ENCODE measurements around the gene CX3CL1.

The CX3CL1 gene

DNA sequence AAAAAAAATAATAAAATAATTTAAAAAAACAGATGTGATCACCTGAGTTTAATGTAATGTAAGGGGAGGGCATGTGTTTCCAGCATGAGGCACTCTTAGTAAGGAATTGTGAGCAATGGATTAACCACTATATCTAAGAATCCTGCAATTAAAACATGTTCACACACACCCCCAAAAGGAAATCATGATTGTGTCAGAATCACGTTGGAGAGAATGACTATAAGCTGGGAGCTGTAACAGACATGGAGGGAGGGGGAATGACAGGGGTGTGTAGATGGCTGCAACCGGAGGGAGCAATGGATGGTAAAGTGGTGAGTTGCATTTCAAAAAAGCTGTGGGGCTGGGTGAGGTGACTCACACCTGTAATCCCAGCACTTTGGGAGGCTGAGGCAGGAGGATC, 27.3 kb upstream of the CX3CL1 start:
- no peaks in the 10 kb centered on the region for H3K36me3 ChIP-seq (ENCODE audit: control insufficient read depth, insufficient read depth, low read length)
- H3K9ac ChIP-seq (ENCODE audit: low read length): no peak overlapping the region
- no peaks in the 10 kb centered on the region for H3K4me1 ChIP-seq (ENCODE audit: control insufficient read depth, insufficient read depth, low read length)
- H3K27ac ChIP-seq (ENCODE audit: low read depth, low read length): no peak overlapping the region
- H3K4me3 ChIP-seq (ENCODE audit: low read length): no peak overlapping the region
- H3K27me3 ChIP-seq (ENCODE audit: control insufficient read depth, insufficient read depth, low read length): no peaks in the 10 kb centered on the region

DNA sequence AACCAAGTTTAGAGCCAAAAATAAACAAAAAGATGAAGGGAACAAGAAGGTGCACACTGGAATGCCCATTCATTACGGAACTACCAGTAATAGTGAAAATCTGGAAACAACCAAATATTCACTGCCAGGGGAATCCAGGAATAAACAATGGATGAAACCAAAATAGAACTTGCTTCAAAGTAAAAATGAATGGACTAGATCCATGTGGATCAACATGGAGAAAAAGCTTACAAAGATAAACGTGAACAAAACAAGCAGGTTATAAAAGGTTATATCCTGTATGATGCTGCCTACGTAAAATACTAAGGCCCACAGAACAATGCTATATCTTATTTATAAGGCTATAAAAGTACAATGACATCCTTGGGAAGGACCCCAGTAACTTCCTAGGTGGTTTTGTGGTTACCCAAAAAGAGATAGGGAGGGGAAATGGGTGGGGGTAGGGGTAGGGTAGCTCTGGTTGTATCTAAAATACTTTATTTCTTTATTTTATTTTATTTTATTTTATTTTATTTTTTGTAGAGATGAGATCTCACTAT, 26.6 kb upstream of the CX3CL1 start:
- Histone ChIP-seq H3K27ac (ENCODE audit: low read depth, low read length) (no peak overlapping the region), H3K9ac (ENCODE audit: low read length) (no peak overlapping the region), H3K27me3 (ENCODE audit: control insufficient read depth, insufficient read depth, low read length) (no peaks in the 10 kb centered on the region), H3K4me3 (ENCODE audit: low read length) (no peak overlapping the region), H3K4me1 (ENCODE audit: control insufficient read depth, insufficient read depth, low read length) (no peaks in the 10 kb centered on the region), H3K36me3 (ENCODE audit: control insufficient read depth, insufficient read depth, low read length) (no peaks in the 10 kb centered on the region)

DNA sequence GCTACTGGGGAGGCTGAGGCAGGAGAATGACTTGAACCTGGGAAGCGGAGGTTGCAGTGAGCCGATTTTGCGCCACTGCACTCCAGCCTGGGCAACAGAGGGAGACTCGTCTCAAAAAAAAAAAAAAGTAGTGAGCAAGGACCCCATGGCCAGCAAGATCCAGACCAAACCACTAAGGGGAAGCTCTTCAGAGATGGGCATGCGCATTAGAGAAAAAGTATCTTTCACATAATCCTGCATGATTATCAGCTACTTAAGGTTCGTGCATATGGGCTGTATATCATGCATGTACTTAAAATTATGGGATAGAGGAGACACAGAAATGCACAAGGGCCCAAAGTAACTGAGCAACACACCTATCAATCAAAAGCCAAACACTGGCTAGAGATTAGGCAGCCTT, 24.4 kb upstream of the CX3CL1 start:
- H3K36me3 ChIP-seq (ENCODE audit: control insufficient read depth, insufficient read depth, low read length): no peaks in the 10 kb centered on the region
- H3K27ac ChIP-seq (ENCODE audit: low read depth, low read length): no peak overlapping the region
- H3K27me3 ChIP-seq (ENCODE audit: control insufficient read depth, insufficient read depth, low read length): no peaks in the 10 kb centered on the region
- H3K4me3 ChIP-seq (ENCODE audit: low read length): no peak overlapping the region
- H3K4me1 ChIP-seq (ENCODE audit: control insufficient read depth, insufficient read depth, low read length): no peaks in the 10 kb centered on the region
- H3K9ac ChIP-seq (ENCODE audit: low read length): no peak overlapping the region

DNA sequence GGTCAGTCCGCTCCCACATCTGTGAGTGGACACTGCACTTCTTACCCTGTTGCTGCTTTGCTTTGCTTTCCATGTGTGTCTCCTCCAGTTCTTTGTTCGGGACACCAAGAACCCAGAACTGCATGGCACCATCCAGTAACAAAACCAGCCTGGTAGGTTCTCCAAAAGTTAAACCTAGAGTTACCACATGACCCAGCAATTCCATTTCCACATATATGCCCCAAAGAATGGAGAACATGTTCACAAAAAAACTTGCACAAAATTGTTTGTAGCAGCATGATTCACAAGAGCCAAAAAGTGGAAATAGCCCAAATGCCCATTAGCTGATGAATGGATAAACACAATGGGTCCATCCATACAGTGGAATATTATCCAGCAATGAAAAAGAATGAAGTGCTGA, 24.0 kb upstream of the CX3CL1 start:
- H3K36me3 ChIP-seq (ENCODE audit: control insufficient read depth, insufficient read depth, low read length): no peaks in the 10 kb centered on the region
- no peak overlapping the region for H3K9ac ChIP-seq (ENCODE audit: low read length)
- H3K27me3 ChIP-seq (ENCODE audit: control insufficient read depth, insufficient read depth, low read length): no peaks in the 10 kb centered on the region
- no peak overlapping the region for H3K27ac ChIP-seq (ENCODE audit: low read depth, low read length)
- no peaks in the 10 kb centered on the region for H3K4me1 ChIP-seq (ENCODE audit: control insufficient read depth, insufficient read depth, low read length)
- no peak overlapping the region for H3K4me3 ChIP-seq (ENCODE audit: low read length)

DNA sequence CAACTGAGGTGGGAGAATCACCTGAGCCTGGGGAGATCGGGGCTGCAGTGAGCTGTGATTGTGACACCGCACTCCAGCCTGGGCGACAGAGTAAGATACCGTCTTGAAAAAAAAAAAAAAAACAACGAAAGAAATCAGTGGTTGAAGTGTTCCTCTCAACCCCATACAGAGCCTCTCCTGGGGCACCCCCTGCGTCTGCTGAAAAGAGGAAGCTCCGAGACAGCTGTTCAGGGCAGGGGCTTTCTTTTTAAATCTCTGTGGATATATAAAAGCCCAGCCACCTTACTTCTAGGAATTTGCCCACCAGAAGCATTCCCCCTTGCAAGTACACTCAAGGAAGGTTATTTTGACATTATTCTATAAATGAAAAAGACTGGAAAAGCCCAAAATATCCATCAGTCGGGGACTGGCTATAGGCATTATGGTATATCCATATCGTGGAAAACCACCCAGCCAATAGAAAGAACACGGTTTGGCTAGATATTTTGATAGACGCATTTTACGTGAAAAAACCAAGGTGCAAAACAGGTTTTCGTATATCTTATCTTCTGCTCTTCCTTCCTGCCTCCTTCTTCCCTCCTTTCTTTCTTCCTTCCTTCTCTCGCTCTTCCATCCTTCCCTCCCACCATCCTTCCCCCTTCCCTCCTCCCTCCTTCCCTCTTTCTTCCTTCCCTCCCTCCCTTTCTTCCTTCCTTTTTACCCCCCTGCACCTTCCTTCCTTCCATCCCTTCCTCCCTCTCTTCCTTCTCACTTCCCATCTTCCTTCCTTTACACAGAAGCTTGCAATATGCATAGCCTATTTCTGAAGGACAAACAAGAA, 22.9 kb upstream of the CX3CL1 start:
- Histone ChIP-seq H3K27ac (ENCODE audit: low read depth, low read length) (no peak overlapping the region), H3K27me3 (ENCODE audit: control insufficient read depth, insufficient read depth, low read length) (no peaks in the 10 kb centered on the region), H3K9ac (ENCODE audit: low read length) (no peak overlapping the region), H3K36me3 (ENCODE audit: control insufficient read depth, insufficient read depth, low read length) (no peaks in the 10 kb centered on the region), H3K4me1 (ENCODE audit: control insufficient read depth, insufficient read depth, low read length) (no peaks in the 10 kb centered on the region), H3K4me3 (ENCODE audit: low read length) (no peak overlapping the region)

DNA sequence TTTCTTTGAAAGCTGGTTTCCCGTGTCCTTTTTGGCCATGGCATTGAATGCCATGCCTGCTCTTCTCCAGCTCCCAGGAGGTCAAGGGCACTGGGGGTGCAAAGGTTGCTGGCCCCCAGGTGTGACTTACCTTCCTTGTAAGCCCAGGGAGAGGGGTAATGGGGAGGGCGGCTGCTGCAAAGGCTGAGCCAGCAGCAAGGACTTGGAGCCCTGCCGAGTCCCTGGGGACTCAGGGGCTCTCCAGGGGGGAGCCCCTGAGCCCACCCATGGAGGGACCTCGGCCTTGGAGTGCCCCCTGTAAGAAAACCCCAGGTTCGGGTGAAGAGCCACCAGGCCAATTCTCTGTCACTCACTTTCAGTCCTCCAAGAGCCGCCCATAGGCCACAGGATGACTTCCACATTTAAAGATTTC, 19.6 kb upstream of the CX3CL1 start:
- Histone ChIP-seq H3K27me3 (ENCODE audit: control insufficient read depth, insufficient read depth, low read length) (no peaks in the 10 kb centered on the region), H3K27ac (ENCODE audit: low read depth, low read length) (no peak overlapping the region), H3K9ac (ENCODE audit: low read length) (no peak overlapping the region), H3K36me3 (ENCODE audit: control insufficient read depth, insufficient read depth, low read length) (no peaks in the 10 kb centered on the region), H3K4me3 (ENCODE audit: low read length) (no peak overlapping the region), H3K4me1 (ENCODE audit: control insufficient read depth, insufficient read depth, low read length) (no peaks in the 10 kb centered on the region)

DNA sequence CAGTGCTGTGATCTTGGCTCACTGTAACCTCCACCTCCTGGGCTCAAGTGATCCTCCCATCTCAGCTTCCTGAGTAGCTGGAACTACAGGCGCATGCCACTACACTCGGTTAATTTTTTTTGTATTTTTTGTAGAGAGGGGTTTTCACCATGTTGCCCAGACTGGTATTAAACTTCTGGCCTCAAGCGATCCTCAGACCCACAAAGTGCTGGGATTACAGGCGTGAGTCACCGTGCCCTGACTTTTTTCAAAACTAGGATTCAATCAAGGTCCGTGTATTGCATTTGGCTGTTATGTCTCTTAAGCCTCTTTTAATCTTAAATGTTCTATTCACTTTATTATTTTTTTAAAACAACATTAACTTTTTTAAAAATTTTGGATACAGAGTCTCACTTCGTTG, 18.0 kb upstream of the CX3CL1 start:
- H3K4me1 ChIP-seq (ENCODE audit: control insufficient read depth, insufficient read depth, low read length): no peaks in the 10 kb centered on the region
- no peak overlapping the region for H3K9ac ChIP-seq (ENCODE audit: low read length)
- no peaks in the 10 kb centered on the region for H3K27me3 ChIP-seq (ENCODE audit: control insufficient read depth, insufficient read depth, low read length)
- H3K4me3 ChIP-seq (ENCODE audit: low read length): no peak overlapping the region
- H3K36me3 ChIP-seq (ENCODE audit: control insufficient read depth, insufficient read depth, low read length): no peaks in the 10 kb centered on the region
- no peak overlapping the region for H3K27ac ChIP-seq (ENCODE audit: low read depth, low read length)

DNA sequence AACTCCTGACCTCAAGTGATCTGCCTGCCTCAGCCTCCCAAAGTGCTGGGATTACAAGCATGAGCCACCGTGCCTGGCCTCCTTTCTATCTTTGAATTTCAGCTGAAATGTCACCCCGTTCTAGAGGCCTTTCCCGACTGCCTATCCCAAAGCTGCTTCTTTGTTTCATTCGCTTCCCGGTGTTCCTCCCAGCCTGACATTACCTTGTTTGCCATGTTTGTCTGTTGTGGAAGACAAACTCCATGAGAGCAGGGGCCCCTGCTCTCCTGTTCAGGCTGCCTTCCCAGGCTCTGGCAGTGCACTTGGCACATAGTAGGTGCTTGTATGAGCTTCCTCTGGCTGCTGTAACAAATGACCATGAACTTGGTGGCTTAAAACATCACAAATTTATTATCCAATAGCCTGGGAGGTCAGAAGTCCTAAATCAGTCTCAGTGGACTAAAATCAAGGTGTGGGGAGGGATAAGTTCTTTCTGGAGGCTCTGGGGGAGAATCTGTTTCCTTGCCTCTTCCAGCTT, 16.3 kb upstream of the CX3CL1 start:
- Histone ChIP-seq H3K4me1 (ENCODE audit: control insufficient read depth, insufficient read depth, low read length) (no peaks in the 10 kb centered on the region), H3K27ac (ENCODE audit: low read depth, low read length) (no peak overlapping the region), H3K4me3 (ENCODE audit: low read length) (no peak overlapping the region), H3K27me3 (ENCODE audit: control insufficient read depth, insufficient read depth, low read length) (no peaks in the 10 kb centered on the region), H3K36me3 (ENCODE audit: control insufficient read depth, insufficient read depth, low read length) (no peaks in the 10 kb centered on the region), H3K9ac (ENCODE audit: low read length) (no peak overlapping the region)

DNA sequence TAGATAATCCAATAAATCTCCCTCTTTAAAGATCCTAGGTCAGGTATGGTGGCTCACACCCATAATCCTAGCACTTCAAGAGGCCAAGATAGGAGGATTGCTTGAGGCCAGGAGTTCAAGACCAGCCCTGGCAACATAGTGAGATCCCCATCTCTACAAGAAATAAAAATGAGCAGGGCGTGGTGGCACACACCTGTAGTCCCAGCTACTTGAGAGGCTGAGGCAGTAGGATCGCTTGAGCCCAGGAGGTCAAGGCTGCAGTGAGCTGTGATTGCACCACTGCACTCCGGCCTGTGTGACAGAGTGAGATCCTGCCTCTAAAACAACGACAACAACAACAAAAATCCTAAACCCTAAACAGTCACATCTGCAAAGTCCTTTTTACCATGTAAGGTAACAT, 15.7 kb upstream of the CX3CL1 start:
- Histone ChIP-seq H3K36me3 (ENCODE audit: control insufficient read depth, insufficient read depth, low read length) (no peaks in the 10 kb centered on the region), H3K27ac (ENCODE audit: low read depth, low read length) (no peak overlapping the region), H3K9ac (ENCODE audit: low read length) (no peak overlapping the region), H3K27me3 (ENCODE audit: control insufficient read depth, insufficient read depth, low read length) (no peaks in the 10 kb centered on the region), H3K4me1 (ENCODE audit: control insufficient read depth, insufficient read depth, low read length) (no peaks in the 10 kb centered on the region), H3K4me3 (ENCODE audit: low read length) (no peak overlapping the region)

DNA sequence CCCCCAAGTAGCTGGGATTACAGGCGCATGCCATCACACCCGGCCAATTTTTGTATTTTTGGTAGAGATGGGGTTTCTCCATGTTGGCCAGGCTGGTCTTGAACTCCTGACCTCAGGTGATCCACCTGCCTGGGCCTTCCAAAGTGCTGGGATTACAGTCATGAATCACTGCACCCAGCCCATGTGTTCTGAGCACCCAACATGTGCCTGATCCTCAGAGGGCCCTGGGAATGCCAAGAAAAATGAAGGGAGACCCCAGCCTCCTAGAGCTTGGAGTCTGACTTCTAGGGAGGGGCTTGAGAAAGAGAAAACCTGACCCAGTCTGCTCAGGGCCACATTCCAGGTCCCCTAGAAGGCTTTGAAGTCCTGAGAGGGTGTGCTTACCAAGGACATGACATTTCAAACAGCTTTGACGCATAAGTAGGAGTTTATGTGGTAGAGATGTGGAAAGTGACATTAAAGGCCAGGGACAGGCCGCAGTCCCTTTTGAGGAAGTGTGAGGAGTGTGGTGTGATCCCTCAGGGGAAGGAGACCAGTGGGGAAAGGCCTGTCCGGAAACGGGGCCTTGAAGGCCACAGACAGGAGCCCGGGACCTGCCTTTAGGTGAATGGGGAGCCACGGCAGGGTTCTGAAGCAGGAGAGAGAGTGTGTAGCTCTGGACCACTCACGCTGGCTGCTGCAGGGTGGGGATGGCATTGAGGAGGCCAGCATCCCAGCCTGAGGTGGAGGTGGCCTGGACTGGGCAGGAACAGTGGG, 14.8 kb upstream of the CX3CL1 start:
- Histone ChIP-seq H3K4me1 (ENCODE audit: control insufficient read depth, insufficient read depth, low read length) (no peaks in the 10 kb centered on the region), H3K9ac (ENCODE audit: low read length) (no peak overlapping the region), H3K27me3 (ENCODE audit: control insufficient read depth, insufficient read depth, low read length) (no peaks in the 10 kb centered on the region), H3K4me3 (ENCODE audit: low read length) (no peak overlapping the region), H3K27ac (ENCODE audit: low read depth, low read length) (no peak overlapping the region), H3K36me3 (ENCODE audit: control insufficient read depth, insufficient read depth, low read length) (no peaks in the 10 kb centered on the region)

DNA sequence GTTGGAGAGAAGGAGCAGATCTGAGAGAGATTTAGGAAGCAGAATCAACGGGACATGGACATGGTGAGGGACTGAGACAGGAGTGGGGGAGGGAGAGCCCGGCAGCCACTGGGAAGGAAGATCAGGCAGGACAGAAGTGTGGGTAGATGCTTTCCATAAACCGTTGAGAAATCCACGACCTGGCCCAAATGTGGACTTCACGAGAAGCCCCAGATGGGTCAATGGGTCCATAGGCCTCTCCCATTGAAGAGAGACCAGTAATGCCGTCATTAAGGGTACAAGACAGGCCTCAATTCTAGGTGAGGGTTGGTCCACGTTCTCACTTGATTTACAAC, 14.2 kb upstream of the CX3CL1 start:
- no peak overlapping the region for H3K27ac ChIP-seq (ENCODE audit: low read depth, low read length)
- H3K9ac ChIP-seq (ENCODE audit: low read length): no peak overlapping the region
- H3K4me3 ChIP-seq (ENCODE audit: low read length): no peak overlapping the region
- no peaks in the 10 kb centered on the region for H3K36me3 ChIP-seq (ENCODE audit: control insufficient read depth, insufficient read depth, low read length)
- no peaks in the 10 kb centered on the region for H3K27me3 ChIP-seq (ENCODE audit: control insufficient read depth, insufficient read depth, low read length)
- no peaks in the 10 kb centered on the region for H3K4me1 ChIP-seq (ENCODE audit: control insufficient read depth, insufficient read depth, low read length)

DNA sequence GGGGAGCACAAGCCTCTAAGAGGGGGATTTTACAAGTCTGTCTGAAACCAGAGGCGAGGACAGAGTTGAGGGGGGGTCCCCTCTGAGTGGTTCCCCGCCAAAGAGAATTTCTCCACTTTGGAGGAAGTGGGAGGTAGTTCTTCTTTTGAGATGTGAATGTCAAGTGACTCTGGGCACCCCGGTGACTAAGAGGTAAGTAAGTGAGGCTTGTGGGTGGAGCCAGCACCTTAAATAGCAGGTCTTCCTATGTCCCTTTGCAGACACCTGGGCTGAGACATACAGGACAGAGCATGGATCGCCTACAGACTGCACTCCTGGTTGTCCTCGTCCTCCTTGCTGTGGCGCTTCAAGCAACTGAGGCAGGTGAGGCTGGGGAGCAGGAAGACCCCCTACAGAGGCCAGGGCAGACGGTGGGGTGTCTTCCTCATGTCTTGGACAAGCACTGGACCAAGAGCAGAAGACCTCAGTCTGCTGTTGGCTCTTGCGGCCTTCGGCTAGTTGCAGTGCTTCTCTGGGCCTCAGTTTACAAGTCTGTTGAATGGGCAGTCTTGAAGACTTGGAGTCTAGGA, 13.7 kb upstream of the CX3CL1 start, which contains the start of gene CCL22:
CCL22 (plus strand) TSS at position 257 of the 569 bp plus-strand sequence; CDS start at position 291, 34 bp downstream.
- Histone ChIP-seq H3K9ac (ENCODE audit: low read length) (no peak within 1 kb of the TSS), H3K4me1 (ENCODE audit: control insufficient read depth, insufficient read depth, low read length) (no peaks in the 10 kb centered on the region), H3K4me3 (ENCODE audit: low read length) (no peak within 1 kb of the TSS), H3K27me3 (ENCODE audit: control insufficient read depth, insufficient read depth, low read length) (no peaks in the 10 kb centered on the region), H3K36me3 (ENCODE audit: control insufficient read depth, insufficient read depth, low read length) (no peaks in the 10 kb centered on the region), H3K27ac (ENCODE audit: low read depth, low read length) (no peak within 1 kb of the TSS)
